GM04503 (cell line): ENCODE data around the gene SLC1A3.
"Not testable (repeated sequence)": the region's sequence is repeated elsewhere in the genome, so short reads cannot be mapped to it uniquely, and the experiment has no call there.

Experiments used
- DNase-seq: peaks from one replicate; pipeline ENCODE4 v3.0.0-alpha.2; 2012; ENCODE audit warnings: low read depth

Gene SLC1A3

DNA sequence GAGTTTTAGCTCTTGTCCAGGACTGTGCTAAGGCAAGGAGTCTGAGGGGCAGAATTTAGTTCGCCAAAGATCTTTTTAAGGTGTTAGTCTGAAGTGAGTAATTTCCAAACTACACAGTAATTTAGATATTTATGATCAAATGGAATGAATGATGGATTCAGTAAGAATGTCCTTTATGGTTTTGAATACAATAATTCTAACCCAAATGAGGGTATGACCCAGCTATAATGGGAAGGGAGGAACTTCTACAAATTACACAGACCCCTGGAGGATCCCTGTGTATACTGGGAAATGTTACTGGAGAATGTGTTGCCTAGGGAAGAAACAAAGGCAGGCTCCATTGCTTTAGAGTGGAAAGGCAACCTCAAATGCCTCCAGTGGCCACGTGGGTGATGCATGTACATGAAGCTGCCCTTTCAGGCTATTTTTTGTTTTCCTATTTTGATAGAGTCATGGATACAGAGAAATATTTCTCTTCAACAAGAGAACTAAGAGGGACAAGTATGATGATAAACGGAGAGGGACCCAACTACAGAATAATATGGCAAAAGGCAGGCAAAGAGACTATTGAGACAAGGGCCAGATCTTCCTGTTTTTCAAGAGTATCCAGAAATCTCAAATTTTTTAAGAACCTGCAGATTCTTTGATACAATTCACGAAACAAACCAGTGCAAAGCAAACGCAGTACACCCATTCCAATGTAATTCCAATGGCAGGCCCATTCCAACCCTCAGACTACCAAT is 25.4 kb downstream of the SLC1A3 start:
- DNase-seq = no peak

DNA sequence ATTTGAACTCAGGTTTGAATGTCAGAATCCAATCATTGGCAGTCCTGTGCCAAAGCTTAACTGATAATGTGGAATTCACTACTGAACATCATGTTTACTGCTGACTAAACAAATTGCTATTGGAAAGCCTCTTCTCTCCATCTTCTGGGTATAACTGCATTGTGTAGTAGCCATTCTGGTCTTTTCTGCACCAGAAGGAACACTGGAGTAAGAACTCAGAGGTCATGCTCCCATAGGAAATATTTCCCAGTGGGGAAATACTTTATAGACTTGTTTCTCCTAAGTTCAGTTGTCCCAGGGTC is 25.9 kb downstream of the SLC1A3 start:
- no peak for DNase-seq

GRCh38 chr5:36635721-36636390 is 29.4 kb downstream of the SLC1A3 start:
- DNase-seq = no peak

GRCh38 chr5:36637101-36637500 is 30.7 kb downstream of the SLC1A3 start:
- DNase-seq = no peak

- no peak for DNase-seq
Measured at GRCh38 chr5:36637516-36637915, 31.1 kb downstream of the SLC1A3 start.

- DNase-seq = no peak
Measured at GRCh38 chr5:36638056-36638455, 31.6 kb downstream of the SLC1A3 start.

GRCh38 chr5:36640949-36641348 is 34.5 kb downstream of the SLC1A3 start:
- no peak for DNase-seq

DNA sequence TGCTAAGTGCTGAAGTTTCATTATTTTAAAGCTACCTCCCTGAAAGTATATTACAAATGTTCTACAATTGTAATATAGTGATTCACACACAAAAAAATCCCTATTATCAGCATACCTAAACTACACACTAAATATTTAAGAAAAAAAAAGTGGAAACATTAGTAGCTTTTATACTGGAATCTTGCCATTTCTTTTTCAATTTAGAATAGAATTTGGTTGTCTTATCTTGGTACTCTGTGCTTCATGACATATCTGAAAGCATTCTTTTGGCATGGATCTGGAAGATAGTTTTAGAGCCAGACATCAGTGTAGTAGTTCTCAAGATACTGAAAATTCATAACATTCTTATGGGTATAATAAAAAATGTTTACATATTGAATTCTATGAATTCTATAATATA is 35.0 kb downstream of the SLC1A3 start:
- DNase-seq = no peak

- DNase-seq = no peak
Measured at GRCh38 chr5:36642089-36642488, 35.7 kb downstream of the SLC1A3 start.

DNA sequence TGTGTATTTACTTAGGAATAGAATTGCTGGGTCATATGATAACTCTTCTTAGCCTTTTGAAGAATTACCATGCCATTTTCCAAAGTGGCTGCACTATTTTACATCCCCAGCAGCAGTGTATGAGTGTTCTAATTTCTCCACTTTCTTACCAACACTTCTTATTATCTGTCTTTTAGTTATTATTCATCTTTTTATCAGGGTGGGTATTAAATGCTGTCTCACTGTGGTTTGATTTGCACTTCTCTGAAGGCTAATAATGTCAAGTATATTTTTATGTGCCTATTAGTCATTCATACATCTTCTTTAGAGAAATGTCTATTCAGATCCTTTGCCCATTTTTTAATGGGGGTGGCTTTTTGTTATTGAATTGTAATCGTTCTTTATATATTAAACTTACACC is 36.8 kb downstream of the SLC1A3 start:
- no peak for DNase-seq

GRCh38 chr5:36643841-36644240 is 37.4 kb downstream of the SLC1A3 start:
- not testable (repeated sequence) for DNase-seq

DNA sequence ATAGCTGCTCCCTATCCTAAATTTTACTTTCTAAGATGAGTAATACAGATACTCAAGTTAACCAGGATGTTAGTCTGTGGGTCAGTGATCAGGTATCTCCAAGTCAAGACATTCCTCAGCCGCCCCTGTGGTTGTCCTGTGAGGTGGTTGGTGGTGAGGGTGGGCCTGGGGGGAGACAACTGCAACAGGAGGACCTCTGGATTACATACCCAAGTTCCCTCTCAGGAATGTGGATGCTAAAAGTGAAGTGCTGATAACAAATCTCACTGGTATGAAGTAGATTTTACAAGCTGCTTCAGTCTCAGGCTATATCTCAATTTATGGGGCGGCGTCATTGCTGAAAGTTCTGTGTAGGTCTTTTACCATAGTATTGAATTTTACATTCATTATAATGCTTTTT is 38.3 kb downstream of the SLC1A3 start:
- no peak for DNase-seq

- no peak for DNase-seq
Measured at GRCh38 chr5:36646100-36646499, 39.7 kb downstream of the SLC1A3 start.

DNA sequence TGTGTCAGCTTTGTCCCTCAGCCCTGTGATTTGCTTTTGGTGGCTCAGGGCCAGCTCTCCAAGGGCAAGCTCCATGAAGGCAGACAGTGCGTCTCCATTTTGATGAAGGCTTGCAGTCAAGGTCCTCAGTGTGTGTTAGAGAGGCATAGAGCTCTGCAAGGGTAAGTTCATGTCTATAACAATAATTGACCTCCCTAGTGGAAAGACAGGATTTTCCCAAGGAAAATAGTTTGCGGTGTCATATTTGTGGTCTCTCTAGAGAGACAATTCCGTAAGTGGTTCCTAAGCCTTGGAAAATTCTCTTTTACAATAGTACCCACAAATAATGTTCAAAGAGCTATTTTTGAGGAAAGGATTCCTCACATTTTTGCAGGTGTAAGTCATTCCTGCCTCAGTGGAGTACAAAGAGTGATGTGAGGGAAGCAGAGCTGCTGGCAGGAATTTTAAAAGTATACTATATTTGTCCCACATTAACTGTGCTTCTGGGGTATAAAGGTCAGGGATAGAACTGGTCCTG is 40.2 kb downstream of the SLC1A3 start:
- no peak for DNase-seq

DNA sequence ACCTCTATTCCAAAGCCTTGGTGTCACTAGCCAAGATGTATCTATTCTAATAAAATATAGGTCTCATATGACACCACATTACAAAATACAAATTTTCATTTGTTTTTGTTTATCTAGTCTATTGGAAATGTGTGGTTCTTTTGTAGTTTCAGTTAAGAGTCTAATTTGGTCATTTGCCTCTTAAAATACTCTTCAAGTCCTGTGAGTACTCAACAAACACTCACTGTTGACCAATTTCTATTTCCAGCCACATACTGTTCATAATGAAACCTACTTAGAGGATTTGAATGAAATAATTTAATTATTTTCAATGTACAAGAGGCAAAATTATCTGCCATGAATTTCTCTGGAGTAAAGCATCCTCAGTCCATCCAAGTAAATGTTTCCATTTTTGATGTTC is 40.6 kb downstream of the SLC1A3 start:
- no peak for DNase-seq

GRCh38 chr5:36648426-36648825 is 42.0 kb downstream of the SLC1A3 start:
- no peak for DNase-seq

- no peak for DNase-seq
Measured at GRCh38 chr5:36651761-36652685, 45.6 kb downstream of the SLC1A3 start.

DNA sequence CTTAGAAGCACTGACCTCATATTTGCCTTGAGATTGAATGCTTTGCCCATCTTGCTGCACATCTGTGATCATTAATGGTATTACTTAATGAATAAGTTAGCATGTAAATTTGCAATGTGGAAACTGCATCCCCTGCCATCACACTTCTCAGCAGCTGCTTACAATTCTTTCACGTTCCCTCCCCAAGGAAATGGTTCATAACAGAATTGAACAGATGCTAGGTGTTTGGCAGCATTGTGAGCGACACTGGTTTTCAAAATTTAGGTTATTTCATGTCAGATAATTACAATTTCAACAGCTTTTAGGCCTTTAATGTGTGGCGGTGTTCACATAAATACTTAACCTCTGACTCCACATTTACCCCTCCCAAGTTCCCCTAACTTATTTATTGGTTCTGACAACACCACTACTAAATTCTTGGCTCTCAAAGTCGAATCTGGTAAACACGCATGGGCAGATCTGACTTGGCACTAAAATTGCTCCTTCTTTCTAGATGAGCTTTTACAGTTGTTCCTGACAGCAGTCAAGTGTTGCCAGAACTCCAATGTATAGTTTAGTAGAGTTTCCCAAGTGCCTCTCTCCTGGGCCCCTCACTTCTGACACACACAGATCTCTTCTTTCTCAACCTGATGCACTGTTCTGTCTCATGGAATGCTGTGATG is 46.8 kb downstream of the SLC1A3 start:
- no peak for DNase-seq

GRCh38 chr5:36654564-36654963 is 48.2 kb downstream of the SLC1A3 start:
- DNase-seq = no peak

GRCh38 chr5:36655161-36655560 is 48.8 kb downstream of the SLC1A3 start:
- DNase-seq = no peak

DNA sequence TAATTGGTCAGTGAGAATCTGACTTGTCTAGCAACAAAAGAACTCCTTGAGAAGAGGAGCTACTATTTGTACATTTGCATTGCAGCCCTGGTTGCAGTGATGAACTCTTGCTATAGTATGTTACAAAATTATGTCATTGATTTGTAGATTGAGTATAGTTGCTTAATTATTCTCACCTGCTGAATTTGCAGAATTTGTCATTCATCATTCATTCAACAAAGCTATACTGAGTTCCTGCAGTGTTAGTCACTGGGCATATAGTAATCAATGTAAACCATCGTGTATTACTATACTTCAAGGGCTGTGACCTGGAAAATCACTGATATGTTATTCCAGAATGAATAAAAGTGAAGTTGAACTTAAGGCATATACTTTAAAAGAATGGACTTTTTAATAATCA is 50.1 kb downstream of the SLC1A3 start:
- no peak for DNase-seq

DNA sequence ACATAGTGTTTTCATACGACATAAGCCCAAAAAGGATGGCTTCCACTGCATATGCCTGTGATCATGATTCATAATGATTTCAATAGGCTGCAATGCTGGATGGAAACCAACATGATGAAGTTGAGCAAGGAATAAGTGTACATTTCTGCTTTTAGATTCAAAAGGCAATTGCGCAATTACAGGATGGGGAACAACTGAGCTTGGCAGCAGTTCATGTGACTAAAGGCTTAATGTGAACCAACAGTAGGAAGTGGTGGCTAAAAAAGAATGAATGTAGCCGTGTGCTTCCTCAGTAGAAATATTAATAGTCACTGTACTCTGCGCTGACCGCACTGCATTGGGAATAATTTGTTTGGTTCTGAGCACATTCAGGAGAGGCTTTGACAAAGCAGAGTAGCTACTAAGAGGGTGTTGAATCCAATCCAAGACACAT is 51.2 kb downstream of the SLC1A3 start:
- peak; percentile 98 for DNase-seq
